T-helper 2 cell treated with Interferon-gamma antibody and Interleukin-4, amounts not matched to agents 5 μg/mL and 100 μg/mL, for 36 hours (primary cell): ENCODE results near the gene SNAP47.
A peak's percentile ranks its signal among the peaks of the same experiment; 100 is the strongest.

ENCODE experiments used
- DNase-seq: peaks from one replicate; pipeline ENCODE4 v3.0.0; 2021; ENCODE audit warnings: low spot score
- H3K27ac Mint-ChIP-seq: one replicate; pipeline ENCODE4 v1.8.0; 2021; ENCODE audit warnings: mild to moderate bottlenecking, mixed read lengths
- H3K27me3 Mint-ChIP-seq: one replicate; pipeline ENCODE4 v1.8.0; 2021; ENCODE audit warnings: low read depth, mixed read lengths
- H3K36me3 Mint-ChIP-seq: one replicate; pipeline ENCODE4 v1.8.0; 2021; ENCODE audit warnings: low read depth, mixed read lengths
- H3K4me1 Mint-ChIP-seq: one replicate; pipeline ENCODE4 v1.8.0; 2021; ENCODE audit warnings: low read depth, mixed read lengths
- H3K4me3 Mint-ChIP-seq: one replicate; pipeline ENCODE4 v1.8.0; 2022; ENCODE audit warnings: mild to moderate bottlenecking, moderate library complexity, mixed read lengths
- H3K9me3 Mint-ChIP-seq: one replicate; pipeline ENCODE4 v1.8.0; 2021; ENCODE audit warnings: mixed read lengths

Gene SNAP47

DNA sequence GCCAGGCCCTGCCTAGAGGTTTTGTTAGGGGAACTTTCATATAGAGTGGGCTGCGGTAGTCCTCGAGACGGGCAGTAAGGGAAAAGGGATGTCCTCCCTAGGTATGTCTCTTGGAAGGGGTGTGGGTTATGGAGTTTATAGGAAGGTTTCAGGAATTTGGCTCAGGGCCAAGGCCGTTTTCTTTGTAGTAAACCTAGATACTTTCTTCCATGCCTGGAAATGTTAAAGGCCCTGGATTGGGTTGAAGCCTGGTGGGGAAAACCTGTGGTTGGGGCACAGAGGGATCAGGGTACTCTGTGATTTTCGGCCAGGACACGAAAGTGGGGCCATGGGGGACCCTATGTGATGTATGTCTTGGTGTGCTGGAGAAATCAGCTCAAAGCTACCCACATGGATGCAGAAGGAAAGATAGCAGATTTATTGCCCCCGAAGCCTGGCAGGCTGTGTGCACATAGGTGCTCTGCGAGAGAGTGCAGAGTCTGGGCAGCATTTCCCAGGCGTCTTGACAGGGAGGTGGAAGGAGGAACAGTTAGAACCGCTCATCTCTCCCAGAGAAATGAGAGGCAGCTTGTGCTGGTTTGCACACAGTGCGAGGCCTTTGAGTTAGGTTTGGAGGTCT, 1.7 kb downstream of the SNAP47 start:
- Mint-ChIP-seq H3K4me3 (peak overlapping the region; percentile 94), H3K9me3 (no peaks in the 10 kb centered on the region), H3K36me3 (no peaks in the 10 kb centered on the region), H3K27ac (no peak overlapping the region), H3K27me3 (no peaks in the 10 kb centered on the region), H3K4me1 (peaks cover 19% of the 10 kb centered on the region)
- DNase-seq, result no peak

DNA sequence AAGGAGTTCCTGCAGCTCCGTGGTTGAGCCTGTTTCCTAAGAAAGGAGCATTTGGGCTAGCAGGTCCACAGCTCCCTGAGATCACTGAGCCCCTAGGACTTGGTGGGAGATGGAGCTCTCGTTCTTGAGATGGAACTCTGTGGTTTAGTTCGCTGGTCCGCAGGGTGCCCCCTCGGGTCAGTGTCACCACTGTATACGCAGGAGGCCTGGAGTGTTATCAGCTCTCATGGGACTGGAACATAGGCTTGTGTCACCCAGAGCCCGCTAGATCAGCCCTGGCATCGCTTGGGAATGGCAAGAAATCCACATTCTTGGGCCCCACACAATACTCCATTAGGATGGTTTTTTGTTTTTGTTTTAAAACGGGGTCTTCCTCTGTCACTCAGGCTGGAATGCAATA, 3.6 kb downstream of the SNAP47 start:
- Mint-ChIP-seq H3K9me3 (no peaks in the 10 kb centered on the region), H3K4me3 (no peak overlapping the region), H3K27me3 (no peaks in the 10 kb centered on the region), H3K36me3 (no peaks in the 10 kb centered on the region), H3K27ac (no peak overlapping the region), H3K4me1 (peaks cover 20% of the 10 kb centered on the region)
- no peak for DNase-seq

GRCh38 chr1:227739636-227740035, 4.4 kb downstream of the SNAP47 start:
- Mint-ChIP-seq H3K4me3 (no peak overlapping the region), H3K27ac (peak overlapping the region; percentile 55), H3K4me1 (peaks cover 24% of the 10 kb centered on the region), H3K27me3 (no peaks in the 10 kb centered on the region), H3K36me3 (no peaks in the 10 kb centered on the region), H3K9me3 (no peaks in the 10 kb centered on the region)
- DNase-seq, result no peak

GRCh38 chr1:227740401-227740960, 5.2 kb downstream of the SNAP47 start:
- peaks cover 2% of the 10 kb centered on the region for H3K36me3 Mint-ChIP-seq
- H3K27ac Mint-ChIP-seq, result no peak overlapping the region
- no peaks in the 10 kb centered on the region for H3K27me3 Mint-ChIP-seq
- H3K9me3 Mint-ChIP-seq, result no peaks in the 10 kb centered on the region
- H3K4me1 Mint-ChIP-seq, result peaks cover 29% of the 10 kb centered on the region
- no peak overlapping the region for H3K4me3 Mint-ChIP-seq
- no peak for DNase-seq

- H3K27me3 Mint-ChIP-seq, result no peaks in the 10 kb centered on the region
- no peaks in the 10 kb centered on the region for H3K9me3 Mint-ChIP-seq
- H3K27ac Mint-ChIP-seq, result peak overlapping the region; percentile 20
- no peak overlapping the region for H3K4me3 Mint-ChIP-seq
- H3K4me1 Mint-ChIP-seq, result peaks cover 24% of the 10 kb centered on the region
- DNase-seq, result no peak
- peaks cover 2% of the 10 kb centered on the region for H3K36me3 Mint-ChIP-seq
These were observed 6.1 kb downstream of the SNAP47 start for GRCh38 chr1:227741166-227741870.

- no peak for DNase-seq
- Mint-ChIP-seq H3K27me3 (no peaks in the 10 kb centered on the region), H3K4me1 (peaks cover 17% of the 10 kb centered on the region), H3K27ac (peak overlapping the region; percentile 7), H3K9me3 (no peaks in the 10 kb centered on the region), H3K36me3 (peaks cover 2% of the 10 kb centered on the region), H3K4me3 (no peak overlapping the region)
These were observed 7.8 kb downstream of the SNAP47 start for GRCh38 chr1:227742738-227743715.

DNA sequence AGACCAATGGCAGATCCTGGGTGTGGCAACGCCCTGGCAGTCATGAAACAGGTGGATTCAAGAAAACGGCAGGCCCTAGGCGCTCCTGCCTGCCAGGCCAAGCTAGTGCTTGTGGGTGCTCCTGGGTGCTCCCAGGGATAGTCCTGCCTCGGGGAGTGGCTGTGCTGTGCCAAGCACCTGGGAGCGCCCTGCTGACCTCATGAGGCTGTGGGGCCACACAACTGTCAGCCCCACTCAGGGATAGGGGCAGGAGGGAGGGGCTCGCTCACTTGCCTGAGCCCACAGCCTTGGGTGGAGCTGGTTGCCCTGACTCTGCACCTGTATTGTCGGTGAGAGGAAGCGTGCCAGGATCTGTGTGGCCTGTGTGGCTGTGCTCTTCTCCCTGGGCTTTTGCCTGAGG, 9.4 kb downstream of the SNAP47 start:
- H3K4me3 Mint-ChIP-seq, result no peak overlapping the region
- H3K27me3 Mint-ChIP-seq, result no peaks in the 10 kb centered on the region
- H3K27ac Mint-ChIP-seq, result peak overlapping the region; percentile 26
- peaks cover 27% of the 10 kb centered on the region for H3K4me1 Mint-ChIP-seq
- H3K9me3 Mint-ChIP-seq, result no peaks in the 10 kb centered on the region
- no peak for DNase-seq
- H3K36me3 Mint-ChIP-seq, result peaks cover 9% of the 10 kb centered on the region

DNA sequence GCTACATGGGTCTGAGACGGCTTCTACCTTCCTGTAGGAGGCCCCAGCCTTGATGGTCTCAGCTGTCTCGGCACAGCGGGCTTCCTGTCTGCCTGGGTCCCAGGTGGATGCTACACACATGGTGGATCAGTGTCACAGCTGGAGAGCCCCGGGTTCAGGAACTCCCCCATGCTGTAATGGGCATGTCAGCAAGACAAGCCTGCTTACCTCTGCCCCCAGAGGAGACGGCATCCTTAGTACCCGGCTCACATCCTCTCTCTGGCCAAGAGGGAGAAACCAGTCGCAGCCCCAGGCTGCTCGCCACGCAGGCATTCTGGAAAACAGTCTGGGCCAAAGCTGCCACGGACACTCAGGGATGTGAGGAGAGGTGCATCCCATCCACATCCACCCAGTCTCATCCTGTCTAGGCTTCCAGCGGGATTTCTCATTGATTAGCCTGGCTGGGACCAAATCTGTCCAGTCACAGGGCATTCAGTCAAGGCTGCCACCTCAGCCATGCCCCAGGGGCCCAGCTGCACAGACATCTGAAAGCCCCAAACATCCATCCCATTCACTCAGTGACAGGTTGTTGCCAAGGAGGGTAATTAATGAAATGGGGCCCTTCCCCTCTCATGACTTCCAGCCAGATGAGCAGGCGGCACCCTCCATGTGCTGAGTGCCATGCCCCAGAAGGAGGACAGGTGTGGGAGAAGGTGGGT, 10.5 kb downstream of the SNAP47 start:
- H3K4me3 Mint-ChIP-seq, result no peak overlapping the region
- no peak overlapping the region for H3K27ac Mint-ChIP-seq
- no peaks in the 10 kb centered on the region for H3K27me3 Mint-ChIP-seq
- H3K9me3 Mint-ChIP-seq, result no peaks in the 10 kb centered on the region
- H3K36me3 Mint-ChIP-seq, result peaks cover 9% of the 10 kb centered on the region
- no peak for DNase-seq
- H3K4me1 Mint-ChIP-seq, result peaks cover 27% of the 10 kb centered on the region

GRCh38 chr1:227746676-227747075, 11.4 kb downstream of the SNAP47 start:
- Mint-ChIP-seq H3K27ac (no peak overlapping the region), H3K27me3 (no peaks in the 10 kb centered on the region), H3K4me1 (peaks cover 26% of the 10 kb centered on the region), H3K4me3 (no peak overlapping the region), H3K36me3 (peaks cover 11% of the 10 kb centered on the region), H3K9me3 (no peaks in the 10 kb centered on the region)
- no peak for DNase-seq

- Mint-ChIP-seq H3K4me1 (peaks cover 26% of the 10 kb centered on the region), H3K4me3 (no peak overlapping the region), H3K27ac (no peak overlapping the region), H3K36me3 (peaks cover 13% of the 10 kb centered on the region), H3K9me3 (no peaks in the 10 kb centered on the region), H3K27me3 (no peaks in the 10 kb centered on the region)
- no peak for DNase-seq
These were observed 12.1 kb downstream of the SNAP47 start for GRCh38 chr1:227747382-227747781.

DNA sequence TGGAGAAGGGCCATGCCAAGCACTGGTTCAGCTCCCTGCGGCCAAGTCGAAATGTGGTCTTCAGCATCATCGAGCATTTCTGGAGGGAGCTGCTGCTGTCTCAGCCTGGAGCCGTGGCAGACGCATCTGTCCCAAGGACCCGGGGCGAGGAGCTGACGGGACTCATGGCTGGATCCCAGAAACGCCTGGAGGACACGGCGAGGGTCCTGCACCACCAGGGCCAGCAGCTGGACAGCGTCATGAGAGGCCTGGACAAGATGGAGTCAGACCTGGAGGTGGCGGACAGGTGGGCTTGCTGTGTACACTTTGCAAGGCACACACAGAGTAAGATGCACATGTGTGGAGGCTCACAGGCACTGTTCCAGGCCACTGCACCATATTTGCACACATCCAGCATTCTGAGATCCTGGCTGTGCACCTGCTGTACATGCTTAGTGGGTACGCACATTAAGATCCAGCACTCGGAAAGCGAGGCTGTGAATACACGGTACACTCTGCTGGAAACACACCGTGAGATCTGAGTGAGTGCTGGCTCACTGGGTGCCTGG, 12.8 kb downstream of the SNAP47 start:
- H3K36me3 Mint-ChIP-seq, result peaks cover 13% of the 10 kb centered on the region
- no peak for DNase-seq
- peaks cover 26% of the 10 kb centered on the region for H3K4me1 Mint-ChIP-seq
- H3K9me3 Mint-ChIP-seq, result no peaks in the 10 kb centered on the region
- peak overlapping the region; percentile 87 for H3K27ac Mint-ChIP-seq
- H3K27me3 Mint-ChIP-seq, result no peaks in the 10 kb centered on the region
- H3K4me3 Mint-ChIP-seq, result no peak overlapping the region

- H3K27me3 Mint-ChIP-seq, result no peaks in the 10 kb centered on the region
- peaks cover 26% of the 10 kb centered on the region for H3K4me1 Mint-ChIP-seq
- peak overlapping the region; percentile 87 for H3K27ac Mint-ChIP-seq
- H3K36me3 Mint-ChIP-seq, result peaks cover 13% of the 10 kb centered on the region
- H3K9me3 Mint-ChIP-seq, result no peaks in the 10 kb centered on the region
- H3K4me3 Mint-ChIP-seq, result peak overlapping the region; percentile 11
- DNase-seq, result no peak
These were observed 13.4 kb downstream of the SNAP47 start for GRCh38 chr1:227748496-227749182.

GRCh38 chr1:227749225-227749624, 14.0 kb downstream of the SNAP47 start:
- Mint-ChIP-seq H3K4me1 (peaks cover 21% of the 10 kb centered on the region), H3K27me3 (no peaks in the 10 kb centered on the region), H3K9me3 (no peaks in the 10 kb centered on the region), H3K36me3 (peaks cover 13% of the 10 kb centered on the region), H3K27ac (peak overlapping the region; percentile 87), H3K4me3 (peak overlapping the region; percentile 11)
- DNase-seq, result no peak
